GM19240 (cell line): Measurements from ENCODE around the gene CLCN3.
A peak's percentile ranks its signal among the peaks of the same experiment; 100 is the strongest.
"Not testable (repeated sequence)": the region's sequence is repeated elsewhere in the genome, so short reads cannot be mapped to it uniquely, and the experiment has no call there.

ENCODE experiments used
- DNase-seq: peaks from one replicate; pipeline ENCODE4 v3.0.0; 2011; ENCODE audit warnings: low spot score; ENCODE audit not compliant: insufficient read length

Gene CLCN3

DNA sequence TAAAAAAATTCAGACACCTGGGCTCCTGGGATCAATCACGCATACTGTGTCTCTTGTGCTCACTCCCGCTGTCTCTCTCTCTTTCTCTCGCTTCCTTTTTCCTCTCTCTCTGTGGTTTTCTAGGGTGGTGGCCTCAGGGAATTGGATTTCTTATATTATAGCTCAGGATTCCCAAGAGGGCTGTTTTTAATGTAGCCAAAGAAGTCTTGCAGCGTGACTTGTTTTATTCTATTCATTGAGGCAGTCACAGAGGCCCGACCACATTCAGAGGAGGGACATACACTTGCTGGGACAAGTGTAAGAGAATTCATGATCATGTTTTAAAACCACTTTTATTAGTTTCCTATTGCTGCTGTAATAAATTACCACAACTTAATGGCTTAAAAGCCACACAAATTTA is 78.0 kb downstream of the CLCN3 start:
- DNase-seq: no peak

DNA sequence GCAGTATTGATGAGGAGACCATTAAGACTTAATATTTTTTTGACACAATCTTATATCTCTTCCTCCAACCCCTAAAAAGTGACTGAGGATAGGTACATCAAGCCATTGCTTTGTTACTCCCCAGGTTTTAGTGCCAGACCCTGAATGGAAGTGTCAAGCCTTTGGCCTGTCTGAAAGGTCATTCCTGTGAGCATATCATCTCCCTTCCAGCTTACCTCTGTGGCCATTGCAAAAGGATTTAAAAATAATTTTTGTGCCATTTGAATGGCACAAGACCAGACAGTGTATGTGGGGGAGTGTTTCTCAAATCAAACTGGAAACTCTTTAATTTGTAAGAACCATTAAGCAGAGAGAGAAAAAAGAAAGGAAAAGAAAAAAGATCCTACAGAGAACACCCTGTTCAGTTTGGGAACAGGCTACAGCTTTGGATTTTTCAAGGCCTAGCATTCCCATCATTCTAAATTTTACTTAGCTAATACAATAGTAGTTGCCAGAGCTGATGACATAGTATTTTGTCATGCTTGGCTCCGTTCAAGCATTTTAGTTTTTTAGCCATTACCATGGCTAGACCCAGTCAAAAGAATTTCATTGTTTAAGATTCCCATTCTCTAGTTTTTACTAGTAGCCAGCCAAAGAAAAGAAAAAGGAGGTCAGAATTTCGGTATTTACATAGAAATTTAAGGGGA is 87.7 kb downstream of the CLCN3 start:
- no peak for DNase-seq

DNA sequence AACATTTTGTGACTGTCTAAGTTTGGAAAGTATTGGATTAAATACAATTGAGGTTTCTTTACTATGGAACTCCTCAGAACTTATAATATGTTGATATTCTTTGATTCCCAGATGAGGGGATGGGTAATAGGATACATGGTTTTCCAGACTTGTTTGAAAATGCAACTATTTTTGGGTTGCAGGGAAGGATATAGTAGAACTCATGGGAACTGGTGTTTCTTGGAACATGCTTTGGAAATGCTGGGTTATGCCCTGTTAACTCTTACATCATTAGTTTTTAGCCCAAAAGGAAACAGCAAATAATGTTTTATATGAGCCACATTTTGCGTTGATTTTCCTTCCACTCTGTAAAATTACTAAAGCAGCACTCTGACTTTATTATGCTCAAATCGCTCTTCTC is 95.4 kb downstream of the CLCN3 start:
- no peak for DNase-seq

DNA sequence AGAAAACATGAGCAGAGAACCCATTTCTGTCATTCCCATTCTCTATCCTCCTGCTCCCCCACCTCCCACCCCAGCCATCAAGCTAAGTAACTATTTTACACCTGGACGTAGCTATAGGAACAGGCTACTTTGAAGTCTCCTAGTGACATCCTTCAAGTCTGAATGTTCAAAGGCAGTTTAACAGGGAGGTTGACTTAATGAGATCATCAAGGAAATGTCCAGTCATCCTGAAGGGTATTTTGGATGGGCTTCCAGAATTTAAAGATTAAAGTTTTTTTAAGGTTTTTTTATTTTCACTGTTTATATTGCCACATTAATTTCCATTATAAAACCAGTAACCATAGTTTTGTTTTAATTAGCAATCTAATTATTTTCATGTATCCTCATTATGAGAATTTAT is 96.3 kb downstream of the CLCN3 start:
- DNase-seq: no peak

DNA sequence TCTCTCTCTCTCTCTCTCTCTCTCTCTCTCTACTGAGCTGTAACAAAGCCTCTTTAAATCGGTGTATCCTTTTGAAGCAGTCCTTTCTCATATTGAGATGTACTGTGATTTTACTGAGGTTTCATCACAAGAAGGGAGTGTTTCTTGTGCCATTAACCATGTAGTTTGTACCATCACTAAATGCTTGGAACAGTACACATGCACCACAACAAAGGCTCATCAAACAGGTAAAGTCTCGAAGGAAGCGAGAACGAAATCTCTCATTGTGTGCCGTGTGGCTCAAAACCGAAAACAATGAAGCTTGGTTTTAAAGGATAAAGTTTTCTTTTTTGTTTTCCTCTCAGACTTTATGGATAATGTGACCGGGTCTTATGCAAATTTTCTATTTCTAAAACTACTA is 100.2 kb downstream of the CLCN3 start:
- DNase-seq: no peak

DNA sequence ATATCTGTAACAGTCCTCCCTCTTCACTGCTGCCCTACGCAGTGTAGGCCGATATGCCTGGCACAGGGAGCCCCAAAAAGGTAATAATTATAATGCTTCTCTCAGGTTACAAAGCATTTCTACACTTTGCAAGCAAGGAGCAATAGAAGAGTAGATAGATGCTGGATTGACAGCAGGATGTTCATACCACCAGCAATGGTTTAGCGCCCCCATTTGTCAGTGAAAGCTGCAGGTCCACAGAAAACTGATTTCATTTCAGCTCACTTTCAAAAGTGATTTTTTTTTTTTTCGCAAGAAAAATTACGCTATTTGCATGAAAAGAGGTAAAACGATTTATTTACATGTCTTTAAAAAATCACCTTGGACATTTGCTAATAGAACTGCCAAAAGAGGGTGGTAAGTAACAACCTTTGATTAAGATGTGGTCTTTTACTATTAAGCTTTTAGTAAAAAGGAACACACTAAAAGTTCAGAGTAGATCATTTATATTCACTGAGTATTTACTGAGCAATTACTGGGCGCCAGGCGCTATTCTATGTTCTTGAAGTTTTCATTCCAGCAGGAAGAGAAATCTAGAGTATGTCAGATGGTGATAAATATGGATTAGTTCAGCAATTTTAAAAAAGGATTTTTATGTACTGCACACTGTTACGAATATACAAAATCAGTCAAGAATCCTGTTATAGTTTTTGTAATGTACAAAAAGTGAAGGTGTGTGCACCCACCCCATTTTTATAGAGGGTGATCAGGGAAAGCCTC is 103.0 kb downstream of the CLCN3 start:
- no peak for DNase-seq

DNA sequence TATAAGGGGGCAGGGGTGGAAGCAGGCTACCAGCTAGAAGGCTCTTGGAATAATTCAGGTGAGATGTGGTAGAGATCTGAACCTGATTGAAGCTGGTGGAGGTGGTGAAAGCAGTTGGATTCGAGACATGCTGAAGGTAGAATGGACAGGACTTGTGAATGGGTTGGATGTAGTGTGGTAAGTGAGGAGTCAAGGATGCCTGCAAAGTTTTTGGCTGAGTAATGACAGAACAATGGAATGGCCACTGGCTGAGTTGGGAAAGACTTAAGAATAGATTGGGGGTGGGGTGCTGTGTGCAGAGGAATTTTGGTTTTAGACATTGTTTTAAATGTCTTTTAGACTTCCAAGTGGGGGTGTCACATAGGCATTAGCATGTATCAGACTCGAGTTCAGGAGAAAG is 103.9 kb downstream of the CLCN3 start:
- DNase-seq: no peak

DNA sequence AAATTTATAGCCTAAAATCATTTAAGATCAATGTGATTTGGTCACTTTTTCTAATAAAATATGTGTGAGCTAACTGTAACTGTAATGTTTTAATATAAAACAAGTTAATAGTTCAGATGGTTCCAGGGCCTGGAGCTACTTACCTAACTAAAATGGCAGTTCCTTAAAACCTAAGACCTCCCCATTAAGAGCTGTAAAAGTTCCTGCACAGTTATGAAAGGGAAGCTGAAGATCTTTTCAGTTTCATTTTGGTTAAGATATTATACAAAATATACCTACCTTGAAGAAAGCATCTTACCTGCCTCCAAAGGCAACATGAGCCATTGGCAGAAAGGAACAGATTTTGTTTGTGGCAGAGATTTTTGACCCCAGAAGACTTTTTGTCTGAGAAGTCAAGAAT is 107.2 kb downstream of the CLCN3 start:
- DNase-seq: no peak

DNA sequence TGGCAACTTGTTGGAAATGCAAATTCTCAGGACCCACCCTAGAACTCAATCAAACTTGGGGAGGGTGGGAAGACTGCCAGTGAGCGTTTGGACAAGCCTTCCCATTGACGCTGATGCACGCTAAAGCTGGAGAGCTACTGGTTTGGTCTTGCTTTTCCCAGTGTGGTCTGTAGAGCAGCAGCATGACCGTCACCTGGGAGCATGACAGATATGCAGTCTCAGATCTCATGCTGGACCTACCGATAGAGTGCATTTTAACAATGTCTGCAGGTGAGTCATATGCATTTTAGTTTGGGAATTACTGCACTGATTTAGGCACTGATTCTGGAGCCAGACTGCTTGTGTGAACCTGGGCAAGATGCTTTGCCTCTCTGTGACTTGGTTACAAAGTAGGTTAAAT is 110.2 kb downstream of the CLCN3 start:
- DNase-seq: no peak

DNA sequence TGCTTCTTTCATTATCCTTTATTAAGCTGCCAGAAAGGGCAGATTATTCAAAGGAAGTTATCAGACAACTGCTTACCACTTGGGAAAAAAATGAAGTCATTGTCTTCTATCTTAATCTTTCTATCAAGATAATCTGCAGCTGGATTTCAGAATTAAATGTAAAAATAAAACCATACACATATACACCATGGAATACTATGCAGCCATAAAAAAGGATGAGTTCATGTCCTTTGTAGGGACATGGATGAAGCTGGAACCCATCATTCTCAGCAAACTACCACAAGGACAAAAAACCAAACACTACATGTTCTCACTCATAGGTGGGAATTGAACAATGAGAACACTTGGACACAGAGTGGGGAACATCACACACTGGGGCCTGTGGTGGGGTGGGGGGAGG is 118.2 kb downstream of the CLCN3 start:
- DNase-seq: not testable (repeated sequence)

DNA sequence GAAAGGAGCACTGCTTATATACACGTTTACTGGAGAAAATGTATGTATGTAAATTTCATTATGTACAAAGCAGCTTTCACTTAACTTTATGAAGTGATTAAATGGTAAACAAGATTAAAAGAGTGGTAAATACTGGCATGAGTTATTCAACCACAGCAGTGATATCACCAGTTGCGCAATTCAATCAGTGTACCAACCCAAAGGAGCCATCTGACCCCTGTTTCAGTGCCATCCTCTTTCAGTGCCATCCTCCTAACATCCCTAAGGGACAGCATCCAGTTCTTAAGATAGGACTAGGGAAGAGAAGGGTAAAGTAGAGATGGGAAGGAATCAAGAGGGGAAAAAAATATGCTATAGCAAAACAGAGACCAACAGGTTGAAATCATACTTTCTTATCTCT is 121.2 kb downstream of the CLCN3 start:
- no peak for DNase-seq

DNA sequence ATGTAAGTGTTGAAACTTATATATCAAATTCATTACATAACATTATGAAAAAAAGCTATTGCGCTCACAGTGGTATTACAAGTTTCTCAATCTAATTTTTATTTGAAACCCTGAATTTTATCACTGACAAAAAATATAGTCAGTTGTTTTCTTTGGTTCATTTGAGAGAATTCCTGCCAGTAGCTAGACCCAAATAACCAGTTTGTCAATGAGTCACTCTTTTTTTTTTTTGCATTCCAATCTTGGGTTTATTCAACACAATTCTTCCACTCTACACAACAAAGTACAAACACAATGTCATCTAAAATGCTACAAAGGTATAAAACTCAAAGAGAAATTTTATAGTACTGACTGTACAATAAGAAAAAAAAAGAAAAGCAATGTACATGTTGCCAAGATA is 124.2 kb downstream of the CLCN3 start:
- DNase-seq: no peak

DNA sequence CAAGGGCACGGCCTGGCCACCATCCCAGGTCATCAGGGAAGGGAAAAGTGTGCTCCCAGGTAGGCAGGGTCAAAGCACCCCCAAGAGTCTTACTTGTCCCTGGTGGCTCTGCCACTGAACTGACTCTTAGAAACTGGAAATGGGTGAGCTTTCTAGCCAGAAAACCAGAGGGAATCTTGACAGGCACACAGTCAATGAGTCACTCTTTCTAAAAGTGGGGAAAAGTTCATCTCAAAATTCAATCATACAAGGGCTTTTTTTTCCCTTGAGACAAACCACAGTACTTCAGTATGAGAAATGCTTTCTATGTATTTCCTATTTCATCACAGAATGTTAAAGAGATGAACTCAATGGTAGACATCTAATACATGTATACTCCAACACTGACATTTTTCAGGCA is 124.9 kb downstream of the CLCN3 start:
- DNase-seq: no peak

DNA sequence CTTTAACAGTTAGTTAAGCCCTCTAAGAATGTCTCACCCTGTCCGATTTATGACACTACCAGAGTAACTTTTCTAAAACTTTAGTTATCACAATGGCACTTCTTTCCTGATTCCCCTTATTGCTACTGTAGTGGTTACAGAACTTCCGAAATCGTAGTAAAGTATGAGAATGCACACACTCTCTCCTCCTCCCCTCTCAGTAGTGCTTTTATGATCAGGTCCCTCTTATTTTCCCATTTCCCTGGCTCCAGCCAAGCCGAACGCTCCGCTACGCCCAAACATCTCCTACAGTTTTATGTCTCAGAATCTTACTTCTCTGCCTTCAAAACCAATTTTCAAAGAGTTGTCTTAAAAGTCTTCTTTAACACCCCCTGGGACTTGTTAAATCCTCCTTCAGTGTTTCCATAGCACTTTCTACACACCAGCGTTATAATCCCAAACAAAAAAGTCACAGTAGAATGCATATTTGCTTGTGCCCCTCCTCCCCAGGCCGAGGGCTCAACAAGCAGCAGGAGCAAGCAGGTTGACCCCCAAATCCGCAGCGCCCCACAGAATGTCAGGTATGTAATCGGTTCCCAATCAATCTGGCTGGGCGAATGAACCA is 136.7 kb downstream of the CLCN3 start:
- no peak for DNase-seq

DNA sequence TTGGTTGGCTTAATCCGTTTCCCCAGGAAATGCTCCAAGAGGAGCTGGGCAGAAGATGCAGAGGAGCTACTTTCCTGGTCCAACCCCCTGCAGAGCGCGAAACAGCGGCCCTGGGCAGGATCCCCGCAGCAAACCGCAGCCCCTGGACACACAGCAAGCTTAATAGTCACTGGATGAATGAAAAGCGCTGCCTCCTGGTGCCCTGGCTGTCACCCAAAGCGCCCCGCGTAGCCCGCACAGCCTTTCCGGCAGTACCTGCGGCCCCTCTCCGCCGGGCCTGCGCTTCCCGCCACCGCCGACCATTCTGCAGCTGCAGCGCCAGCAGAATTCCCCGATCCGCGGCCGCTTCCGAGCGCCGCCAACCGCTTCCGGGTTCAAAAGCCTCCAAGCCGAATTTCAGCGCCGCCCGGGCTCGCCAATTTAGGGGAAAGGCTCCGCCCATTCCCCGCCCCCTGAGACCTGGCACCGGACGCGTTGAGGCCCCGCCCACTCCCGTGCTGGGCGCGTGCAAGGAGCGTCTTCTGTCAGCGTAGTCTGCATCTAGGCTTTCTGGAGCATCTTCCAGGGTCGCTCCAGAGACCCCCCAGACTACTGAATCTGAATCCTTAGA is 137.3 kb downstream of the CLCN3 start, which contains the start of gene HPF1:
HPF1 (minus strand) TSS at position 370 of the 610 bp plus-strand sequence; CDS start at position 303, 67 bp downstream.
- peak; percentile 78 for DNase-seq

DNA sequence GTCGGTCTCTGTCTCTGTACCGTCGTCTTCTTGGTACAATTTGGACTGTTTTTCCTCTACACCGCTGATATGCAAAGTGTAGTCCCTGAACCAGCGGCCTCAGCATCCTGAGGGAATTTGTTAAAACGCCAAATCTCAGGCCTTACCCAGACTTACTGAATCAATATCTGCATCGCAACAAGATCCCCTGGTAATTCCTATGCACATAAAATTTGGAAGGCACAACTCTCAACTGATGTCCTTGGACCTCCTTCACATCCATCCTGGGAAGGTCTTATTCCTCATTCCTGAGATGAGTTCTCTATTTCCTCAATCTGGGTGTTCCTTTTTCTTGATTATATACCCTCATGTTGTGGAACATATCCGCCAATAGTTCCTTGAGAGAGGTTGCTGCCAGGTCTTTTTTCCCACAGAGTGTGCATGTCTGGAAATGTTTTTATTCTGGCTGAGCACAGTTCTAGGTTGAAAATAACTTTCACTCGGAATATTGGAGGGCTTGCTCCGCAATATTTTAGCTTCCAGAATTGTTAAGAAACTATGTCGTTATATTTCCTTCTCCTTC is 138.1 kb downstream of the CLCN3 start:
- DNase-seq: no peak

DNA sequence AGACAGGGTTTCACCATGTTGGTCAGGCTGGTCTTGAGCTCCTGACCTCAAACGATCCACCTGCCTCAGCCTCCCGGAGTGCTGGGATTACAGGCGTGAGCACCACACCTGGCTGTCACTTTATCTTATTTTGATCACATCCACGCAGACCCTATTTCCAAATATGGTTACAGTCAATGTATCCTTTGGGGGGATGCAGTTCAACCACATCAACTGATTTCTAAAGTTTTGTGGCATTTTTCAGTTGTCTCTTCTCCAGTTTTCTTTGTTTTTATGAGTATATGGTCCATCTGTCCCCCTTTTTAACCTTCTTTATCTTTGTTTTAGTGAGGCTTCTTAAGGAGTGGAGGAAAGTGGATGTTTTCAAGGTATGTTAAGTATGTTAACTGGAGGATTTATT is 141.5 kb downstream of the CLCN3 start:
- no peak for DNase-seq

DNA sequence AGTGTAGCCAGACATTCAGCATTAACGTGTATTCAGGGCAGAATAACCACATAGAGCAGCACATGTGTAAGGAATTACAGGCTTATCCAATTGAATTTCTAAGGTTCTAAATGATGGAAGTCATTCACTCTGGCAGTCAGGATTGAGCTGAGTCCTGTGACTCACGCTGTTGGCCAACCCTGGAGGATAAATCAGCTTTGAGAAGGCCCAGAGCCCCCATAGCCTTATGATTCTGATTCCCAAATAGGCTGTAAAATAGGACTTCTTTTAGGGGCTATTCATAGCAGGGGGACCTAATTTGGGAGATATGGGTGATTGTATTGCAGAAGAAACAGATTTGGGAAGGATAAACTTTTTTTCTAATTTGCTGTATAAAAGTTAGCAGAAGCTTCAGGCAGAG is 145.5 kb downstream of the CLCN3 start:
- DNase-seq: no peak

DNA sequence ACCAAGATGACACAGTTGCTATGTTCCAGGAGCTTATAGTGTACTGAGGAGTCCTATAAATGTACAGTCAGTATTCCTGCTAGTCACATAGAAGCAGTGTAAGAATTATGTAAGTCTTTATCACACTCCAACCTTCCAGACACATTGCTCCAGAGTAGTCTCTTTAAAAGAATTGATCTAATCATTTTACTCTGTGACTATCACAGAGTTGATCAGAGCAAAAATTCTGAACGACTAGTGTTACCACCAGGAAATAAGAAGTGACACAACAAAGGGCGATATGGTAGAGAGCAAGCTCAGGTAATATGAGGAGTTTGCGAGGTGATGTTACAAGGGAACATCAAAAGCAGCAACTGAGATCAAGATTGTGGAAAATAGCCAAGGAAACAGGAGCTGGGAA is 146.4 kb downstream of the CLCN3 start:
- DNase-seq: no peak

DNA sequence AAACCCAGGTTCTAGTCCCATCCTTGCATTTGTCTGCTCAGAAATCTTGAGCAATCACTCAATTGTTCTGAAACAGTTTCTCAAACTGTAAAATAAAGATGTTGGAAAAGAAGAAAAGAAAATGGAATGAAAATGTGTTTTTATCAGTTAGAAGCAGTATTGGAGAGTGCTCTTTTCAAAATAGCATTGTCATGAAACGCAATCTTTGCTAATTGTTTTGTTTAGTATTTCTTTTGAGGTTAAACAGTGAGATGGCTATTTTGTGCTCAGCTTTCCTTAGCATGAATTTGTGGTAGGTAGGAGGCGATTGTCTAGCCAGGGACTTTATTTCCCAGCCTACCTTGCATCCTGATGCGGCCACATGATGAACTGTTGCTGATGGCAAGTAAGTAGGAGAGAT is 148.0 kb downstream of the CLCN3 start:
- DNase-seq: no peak

DNA sequence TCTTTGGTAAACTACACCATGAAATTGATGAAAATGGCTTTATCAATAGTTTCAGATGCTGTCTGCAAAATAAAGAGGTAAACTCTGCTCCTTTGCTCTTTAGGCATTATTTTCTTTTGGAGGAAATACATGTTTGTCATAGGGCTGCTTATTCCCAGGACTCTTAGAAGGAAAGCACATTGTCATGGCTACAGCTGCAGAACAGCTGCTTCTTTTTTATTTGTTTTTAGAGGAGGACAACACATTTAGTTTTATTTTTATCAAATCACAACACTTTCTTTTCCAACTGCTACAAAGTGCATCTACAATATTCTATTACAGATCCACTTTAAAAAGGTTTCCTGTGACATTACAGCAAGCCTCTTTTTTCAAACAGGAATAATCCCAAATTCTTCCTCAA is 150.0 kb downstream of the CLCN3 start:
- DNase-seq: no peak

DNA sequence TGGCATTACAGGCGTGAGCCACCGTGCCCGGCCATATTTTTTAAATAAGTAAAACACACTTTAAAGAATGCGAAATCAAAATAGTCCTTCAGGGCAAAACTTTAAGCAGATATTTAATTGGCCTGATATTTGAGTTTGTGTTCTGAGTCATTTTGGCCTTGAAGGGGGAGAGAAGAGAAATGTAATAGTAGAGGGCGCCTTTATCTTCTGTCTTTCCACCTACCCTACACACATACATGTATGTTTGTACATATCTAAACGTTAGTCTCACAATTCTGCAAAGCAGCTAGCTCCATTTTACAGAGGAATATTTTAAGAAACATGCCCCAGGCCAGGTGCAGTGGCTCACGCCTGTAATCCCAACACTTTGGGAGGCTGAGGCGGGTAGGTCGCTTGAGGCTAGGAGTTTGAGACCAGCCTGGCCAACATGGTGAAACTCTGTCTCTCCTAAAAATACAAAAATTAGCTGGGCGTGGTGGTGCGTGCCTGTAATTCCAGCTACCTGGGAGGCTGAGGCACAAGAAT is 151.2 kb downstream of the CLCN3 start:
- DNase-seq: not testable (repeated sequence)
